Calu3 (cell line): ENCODE data around the gene CHAD. TPM values are rescaled to one million over a fixed set of nuclear protein-coding genes. Genes with fewer than 3 reads are reported as not detected.
A peak's percentile ranks its signal among the peaks of the same experiment; 100 is the strongest.

Experiments
- BruUV-seq: library from RNA; stranded (reverse); fragments of 400-500 nt; replicated peaks from 2 replicates; lab custom pipeline; 2021; lab: Mats Ljungman, UMichigan
- CTCF ChIA-PET: fragments of 300-600 bp; sonication (Branson Sonifier 250); formaldehyde crosslinking; loops from one replicate; lab custom pipeline; 2022; ENCODE audit warnings: antibody characterized with exemption; lab: Charles Lee
- DNase-seq: peaks from one replicate; pipeline ENCODE4 v3.0.0; 2022
- H3K27ac Mint-ChIP-seq: one replicate; pipeline ENCODE4 v1.8.0; 2022; ENCODE audit warnings: mixed read lengths; ENCODE audit not compliant: unreplicated experiment
- H3K27me3 Mint-ChIP-seq: one replicate; pipeline ENCODE4 v1.8.0; 2022; ENCODE audit warnings: mixed read lengths; ENCODE audit not compliant: unreplicated experiment
- H3K36me3 Mint-ChIP-seq: one replicate; pipeline ENCODE4 v1.8.0; 2022; ENCODE audit warnings: mild to moderate bottlenecking, moderate library complexity, mixed read lengths; ENCODE audit not compliant: insufficient read depth, unreplicated experiment
- H3K4me1 Mint-ChIP-seq: one replicate; pipeline ENCODE4 v1.8.0; 2022; ENCODE audit warnings: mild to moderate bottlenecking, low read depth, mixed read lengths; ENCODE audit not compliant: unreplicated experiment
- H3K4me3 Mint-ChIP-seq: one replicate; pipeline ENCODE4 v1.8.0; 2022; ENCODE audit warnings: mild to moderate bottlenecking, low read depth, moderate library complexity, mixed read lengths; ENCODE audit not compliant: unreplicated experiment
- H3K9me3 Mint-ChIP-seq: one replicate; pipeline ENCODE4 v1.8.0; 2022; ENCODE audit warnings: low read depth, mixed read lengths; ENCODE audit not compliant: unreplicated experiment
- intact Hi-C: fragments of 100-400 bp; cut with micrococcal nuclease; formaldehyde crosslinking; loops from one replicate; pipeline ENCODE4 v1.10.0; 2022; ENCODE audit not compliant: unreplicated experiment
- total RNA-seq: library from RNA; stranded (reverse); gene quantifications from 2 replicates; pipeline ENCODE4 v1.2.3, GENCODE V29; 2022
- TF ChIP-seq, protein P1 (sequence below): fragments of 200-600 bp; IDR thresholded peaks from one replicate; pipeline ENCODE4 v1.8.0; 2022; ENCODE audit warnings: antibody characterized with exemption; ENCODE audit not compliant: unreplicated experiment

The CHAD gene
- total RNA-seq, 1 experiment from 2014 or later, result not detected

- BruUV-seq, result no TSS peak
- TF ChIP-seq, protein P1, sequence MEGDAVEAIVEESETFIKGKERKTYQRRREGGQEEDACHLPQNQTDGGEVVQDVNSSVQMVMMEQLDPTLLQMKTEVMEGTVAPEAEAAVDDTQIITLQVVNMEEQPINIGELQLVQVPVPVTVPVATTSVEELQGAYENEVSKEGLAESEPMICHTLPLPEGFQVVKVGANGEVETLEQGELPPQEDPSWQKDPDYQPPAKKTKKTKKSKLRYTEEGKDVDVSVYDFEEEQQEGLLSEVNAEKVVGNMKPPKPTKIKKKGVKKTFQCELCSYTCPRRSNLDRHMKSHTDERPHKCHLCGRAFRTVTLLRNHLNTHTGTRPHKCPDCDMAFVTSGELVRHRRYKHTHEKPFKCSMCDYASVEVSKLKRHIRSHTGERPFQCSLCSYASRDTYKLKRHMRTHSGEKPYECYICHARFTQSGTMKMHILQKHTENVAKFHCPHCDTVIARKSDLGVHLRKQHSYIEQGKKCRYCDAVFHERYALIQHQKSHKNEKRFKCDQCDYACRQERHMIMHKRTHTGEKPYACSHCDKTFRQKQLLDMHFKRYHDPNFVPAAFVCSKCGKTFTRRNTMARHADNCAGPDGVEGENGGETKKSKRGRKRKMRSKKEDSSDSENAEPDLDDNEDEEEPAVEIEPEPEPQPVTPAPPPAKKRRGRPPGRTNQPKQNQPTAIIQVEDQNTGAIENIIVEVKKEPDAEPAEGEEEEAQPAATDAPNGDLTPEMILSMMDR, result no peak
- H3K27ac Mint-ChIP-seq, result no peak overlapping the region
- peak; percentile 67 for DNase-seq
- H3K9me3 Mint-ChIP-seq, result no peaks in the 10 kb centered on the region
- no peak overlapping the region for H3K4me3 Mint-ChIP-seq
- intact Hi-C loops, result loop anchor here (5.0 kb wide), 1 partner anchor 34 kb away; the partner anchor contains the start of gene EPN3
- H3K4me1 Mint-ChIP-seq, result peaks cover 10% of the 10 kb centered on the region
- CTCF ChIA-PET, result interaction anchor here (0.6 kb wide), 1 partner anchor 53 kb away, joined by 3 read pairs; no protein-coding TSS in a partner anchor
- H3K27me3 Mint-ChIP-seq, result peaks cover 4% of the 10 kb centered on the region
- H3K36me3 Mint-ChIP-seq, result no peaks in the 10 kb centered on the region
These were observed 29.6 kb upstream of the CHAD start for GRCh38 chr17:50498021-50498874.

DNA sequence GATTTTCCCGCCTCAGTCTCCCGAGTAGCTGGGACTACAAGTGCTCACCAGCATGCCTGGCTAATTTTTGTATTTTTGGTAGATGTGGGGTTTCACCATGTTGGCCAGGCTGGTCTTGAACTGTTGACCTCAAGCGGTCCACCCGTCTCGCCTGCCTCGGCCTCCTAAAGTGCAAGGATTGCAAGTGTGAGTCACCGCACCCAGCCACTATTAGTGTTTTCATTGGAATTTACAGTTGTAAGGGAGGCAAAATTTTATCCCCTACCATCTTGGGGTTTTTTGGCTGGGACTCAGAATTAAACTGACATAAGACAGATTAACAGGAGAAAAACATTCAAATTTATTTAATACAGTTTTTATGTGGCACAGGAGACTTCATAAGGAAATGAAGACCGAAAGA lies 27.2 kb upstream of the CHAD start:
- H3K4me1 Mint-ChIP-seq, result peaks cover 10% of the 10 kb centered on the region
- intact Hi-C loops, result loop anchor here (5.0 kb wide), 1 partner anchor 36 kb away; the partner anchor contains the start of gene EPN3
- H3K36me3 Mint-ChIP-seq, result no peaks in the 10 kb centered on the region
- no peaks in the 10 kb centered on the region for H3K9me3 Mint-ChIP-seq
- H3K27me3 Mint-ChIP-seq, result no peaks in the 10 kb centered on the region
- no TSS peak for BruUV-seq
- no peak for DNase-seq
- CTCF ChIA-PET, result no interaction called here
- TF ChIP-seq, protein P1, result no peak
- no peak overlapping the region for H3K27ac Mint-ChIP-seq
- H3K4me3 Mint-ChIP-seq, result no peak overlapping the region

DNA sequence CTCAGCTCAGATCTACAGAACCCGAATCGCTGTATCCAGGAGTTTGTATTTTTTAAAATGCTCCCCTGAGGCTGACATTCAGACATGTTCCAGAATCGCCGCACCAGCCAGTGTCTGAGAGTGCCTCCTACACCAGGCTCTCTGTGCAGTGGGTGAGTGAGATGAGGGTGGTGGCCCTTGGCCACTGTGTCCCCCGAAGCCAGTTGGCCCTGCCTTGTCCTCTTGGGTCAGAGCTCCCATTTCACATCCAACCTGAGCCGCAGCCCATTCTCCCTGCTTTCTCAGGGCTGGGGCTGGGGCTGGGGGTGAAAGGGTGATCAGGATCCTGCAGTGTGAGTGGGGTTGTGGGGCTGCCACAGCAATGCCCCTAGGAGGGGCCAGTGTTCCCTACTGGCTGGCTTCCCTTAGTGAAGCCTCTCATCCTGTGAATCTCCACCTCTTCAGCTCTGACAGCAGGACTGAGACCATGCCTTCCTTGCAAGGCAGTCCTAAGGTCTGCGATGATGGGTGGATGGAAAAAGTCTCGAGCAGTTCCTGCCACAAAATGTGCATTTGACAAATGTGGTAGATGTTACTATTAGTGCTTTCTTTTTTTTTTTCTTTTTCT lies 26.6 kb upstream of the CHAD start:
- BruUV-seq, result no TSS peak
- H3K27me3 Mint-ChIP-seq, result no peaks in the 10 kb centered on the region

DNA sequence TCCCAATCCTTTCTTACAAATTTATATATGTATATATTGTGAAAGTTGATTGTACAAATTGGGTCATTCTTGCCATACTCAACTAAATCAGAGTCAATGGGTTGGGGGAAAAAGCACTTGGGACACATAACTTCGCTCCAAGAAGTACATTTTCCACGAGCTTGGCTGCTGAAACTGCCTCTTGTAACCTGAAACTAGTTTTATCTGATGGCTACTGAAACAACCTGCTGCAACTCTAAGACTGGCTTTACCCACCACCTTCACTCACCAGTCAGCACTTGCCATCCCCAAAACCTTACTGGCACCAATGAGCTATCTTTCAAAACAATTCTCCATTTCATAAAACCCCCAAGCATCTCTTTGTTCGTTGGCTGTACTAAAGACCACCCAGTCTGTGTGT lies 25.1 kb upstream of the CHAD start:
- BruUV-seq, result no TSS peak
- peaks cover 10% of the 10 kb centered on the region for H3K4me1 Mint-ChIP-seq
- H3K36me3 Mint-ChIP-seq, result no peaks in the 10 kb centered on the region
- H3K9me3 Mint-ChIP-seq, result no peaks in the 10 kb centered on the region
- TF ChIP-seq, protein P1, result no peak
- no peak overlapping the region for H3K27ac Mint-ChIP-seq
- H3K4me3 Mint-ChIP-seq, result no peak overlapping the region
- DNase-seq, result no peak
- intact Hi-C loops, result no loop called here
- H3K27me3 Mint-ChIP-seq, result no peaks in the 10 kb centered on the region
- CTCF ChIA-PET, result interaction anchor here (0.9 to 1.6 kb wide), 4 partner anchors 28 to 145 kb away, joined by 3 to 5 read pairs (median 3); no protein-coding TSS in a partner anchor

More for the DNA sequence above, 26.6 kb upstream of the CHAD start:
- Mint-ChIP-seq H3K9me3 (no peaks in the 10 kb centered on the region), H3K4me3 (no peak overlapping the region), H3K4me1 (peaks cover 10% of the 10 kb centered on the region), H3K36me3 (no peaks in the 10 kb centered on the region), H3K27ac (no peak overlapping the region)
- intact Hi-C loops, result loop anchor here (5.0 kb wide), 1 partner anchor 37 kb away; the partner anchor contains the start of gene EPN3
- TF ChIP-seq, protein P1, result no peak
- no peak for DNase-seq
- CTCF ChIA-PET, result no interaction called here
